ENCODE measurements around the gene NFKBIB. TPM values are rescaled to one million over a fixed set of nuclear protein-coding genes. Genes with fewer than 3 reads are reported as not detected.
A peak's percentile ranks its signal among the peaks of the same experiment; 100 is the strongest.

Gene NFKBIB
- total RNA-seq, 1 donor, result 12.7 TPM

DNA sequence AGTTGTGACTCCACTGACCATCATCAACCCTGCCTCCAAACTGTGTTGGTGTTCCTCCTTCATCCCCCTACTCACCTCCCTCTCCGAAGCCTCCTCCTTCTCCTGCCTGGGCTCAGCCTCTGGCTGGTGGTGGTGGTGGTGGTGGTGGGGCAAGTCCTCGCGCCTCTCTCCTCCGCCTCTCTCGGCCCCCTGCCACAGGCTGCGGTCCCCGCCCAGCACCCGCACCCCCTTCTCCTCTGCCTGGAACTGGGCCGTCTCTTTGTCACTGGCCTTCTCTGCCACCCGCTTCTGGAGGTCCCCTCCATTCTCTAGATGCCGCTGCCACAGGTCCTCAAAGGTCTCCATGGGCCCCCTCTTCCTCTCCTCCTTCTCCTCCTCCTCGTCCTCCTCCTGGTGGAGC is 10.7 kb downstream of the NFKBIB start:
- H3K27me3 ChIP-seq (ENCODE audit: insufficient read depth, low read length), result no peaks in the 10 kb centered on the region
- no peak overlapping the region for H2AFZ ChIP-seq (ENCODE audit: low read length)
- no peaks in the 10 kb centered on the region for H3K9me3 ChIP-seq (ENCODE audit: low read depth, low read length)
- DNase-seq (ENCODE audit: insufficient read length, low spot score, missing footprints), result peak; percentile 81
- H3K4me2 ChIP-seq (ENCODE audit: insufficient read depth, low read length), result no peak overlapping the region
- H3K4me1 ChIP-seq (ENCODE audit: insufficient read depth, low read length), result no peaks in the 10 kb centered on the region
- no peak overlapping the region for H3K27ac ChIP-seq (ENCODE audit: low read depth, low read length)
- H3K36me3 ChIP-seq (ENCODE audit: insufficient read depth, low read length), result no peaks in the 10 kb centered on the region
- no peaks in the 10 kb centered on the region for H3K79me2 ChIP-seq (ENCODE audit: insufficient read depth, low read length)
- H3K4me3 ChIP-seq (ENCODE audit: insufficient read depth, low read length), result no peak overlapping the region
- TF ChIP-seq, protein P1, sequence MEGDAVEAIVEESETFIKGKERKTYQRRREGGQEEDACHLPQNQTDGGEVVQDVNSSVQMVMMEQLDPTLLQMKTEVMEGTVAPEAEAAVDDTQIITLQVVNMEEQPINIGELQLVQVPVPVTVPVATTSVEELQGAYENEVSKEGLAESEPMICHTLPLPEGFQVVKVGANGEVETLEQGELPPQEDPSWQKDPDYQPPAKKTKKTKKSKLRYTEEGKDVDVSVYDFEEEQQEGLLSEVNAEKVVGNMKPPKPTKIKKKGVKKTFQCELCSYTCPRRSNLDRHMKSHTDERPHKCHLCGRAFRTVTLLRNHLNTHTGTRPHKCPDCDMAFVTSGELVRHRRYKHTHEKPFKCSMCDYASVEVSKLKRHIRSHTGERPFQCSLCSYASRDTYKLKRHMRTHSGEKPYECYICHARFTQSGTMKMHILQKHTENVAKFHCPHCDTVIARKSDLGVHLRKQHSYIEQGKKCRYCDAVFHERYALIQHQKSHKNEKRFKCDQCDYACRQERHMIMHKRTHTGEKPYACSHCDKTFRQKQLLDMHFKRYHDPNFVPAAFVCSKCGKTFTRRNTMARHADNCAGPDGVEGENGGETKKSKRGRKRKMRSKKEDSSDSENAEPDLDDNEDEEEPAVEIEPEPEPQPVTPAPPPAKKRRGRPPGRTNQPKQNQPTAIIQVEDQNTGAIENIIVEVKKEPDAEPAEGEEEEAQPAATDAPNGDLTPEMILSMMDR (IDR thresholded peaks at IDR 0.05; ENCODE audit: extremely low read depth, low read depth, low read length), result no peak
- no peaks in the 10 kb centered on the region for H4K20me1 ChIP-seq (ENCODE audit: insufficient read depth, low read length)

DNA sequence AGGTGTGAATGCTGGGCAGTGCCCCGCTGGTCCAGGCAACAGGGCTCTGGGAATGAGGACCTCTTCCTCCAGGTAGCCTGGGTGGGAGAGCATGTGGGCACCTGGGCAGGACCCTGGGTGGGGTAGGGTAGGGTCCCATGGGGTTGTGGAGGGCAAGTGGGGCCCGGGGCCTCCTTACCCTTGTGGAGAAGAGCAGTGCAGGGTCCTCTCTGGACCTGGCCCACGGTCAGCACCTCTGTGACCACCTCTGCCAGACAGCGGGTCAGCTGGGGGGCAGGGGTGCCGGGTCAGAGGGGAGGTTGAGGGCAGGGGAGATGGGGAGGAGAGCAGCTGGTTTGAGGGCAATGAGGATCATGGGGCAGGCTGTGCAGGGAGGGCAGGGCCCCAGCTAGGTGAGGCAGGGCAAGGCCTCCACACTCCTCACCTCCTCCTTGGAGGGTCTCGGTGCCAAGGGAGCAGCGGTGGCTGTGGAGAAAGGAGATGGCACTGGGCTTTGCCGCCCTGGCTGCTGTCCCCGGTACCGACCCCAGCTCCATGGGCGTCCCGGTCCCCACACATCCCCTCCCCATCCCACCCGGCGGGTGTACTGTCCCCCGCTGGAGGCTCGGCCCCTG is 11.7 kb downstream of the NFKBIB start:
- Histone ChIP-seq H3K36me3 (ENCODE audit: insufficient read depth, low read length) (no peaks in the 10 kb centered on the region), H3K27me3 (ENCODE audit: insufficient read depth, low read length) (no peaks in the 10 kb centered on the region), H3K4me3 (ENCODE audit: insufficient read depth, low read length) (no peak overlapping the region), H3K4me2 (ENCODE audit: insufficient read depth, low read length) (no peak overlapping the region), H2AFZ (ENCODE audit: low read length) (no peak overlapping the region), H3K79me2 (ENCODE audit: insufficient read depth, low read length) (no peaks in the 10 kb centered on the region), H3K9me3 (ENCODE audit: low read depth, low read length) (no peaks in the 10 kb centered on the region), H3K4me1 (ENCODE audit: insufficient read depth, low read length) (no peaks in the 10 kb centered on the region), H4K20me1 (ENCODE audit: insufficient read depth, low read length) (no peaks in the 10 kb centered on the region), H3K27ac (ENCODE audit: low read depth, low read length) (no peak overlapping the region)
- TF ChIP-seq, protein P1 (IDR thresholded peaks at IDR 0.05; ENCODE audit: extremely low read depth, low read depth, low read length), result no peak
- peak; percentile 77 for DNase-seq (ENCODE audit: insufficient read length, low spot score, missing footprints)

DNA sequence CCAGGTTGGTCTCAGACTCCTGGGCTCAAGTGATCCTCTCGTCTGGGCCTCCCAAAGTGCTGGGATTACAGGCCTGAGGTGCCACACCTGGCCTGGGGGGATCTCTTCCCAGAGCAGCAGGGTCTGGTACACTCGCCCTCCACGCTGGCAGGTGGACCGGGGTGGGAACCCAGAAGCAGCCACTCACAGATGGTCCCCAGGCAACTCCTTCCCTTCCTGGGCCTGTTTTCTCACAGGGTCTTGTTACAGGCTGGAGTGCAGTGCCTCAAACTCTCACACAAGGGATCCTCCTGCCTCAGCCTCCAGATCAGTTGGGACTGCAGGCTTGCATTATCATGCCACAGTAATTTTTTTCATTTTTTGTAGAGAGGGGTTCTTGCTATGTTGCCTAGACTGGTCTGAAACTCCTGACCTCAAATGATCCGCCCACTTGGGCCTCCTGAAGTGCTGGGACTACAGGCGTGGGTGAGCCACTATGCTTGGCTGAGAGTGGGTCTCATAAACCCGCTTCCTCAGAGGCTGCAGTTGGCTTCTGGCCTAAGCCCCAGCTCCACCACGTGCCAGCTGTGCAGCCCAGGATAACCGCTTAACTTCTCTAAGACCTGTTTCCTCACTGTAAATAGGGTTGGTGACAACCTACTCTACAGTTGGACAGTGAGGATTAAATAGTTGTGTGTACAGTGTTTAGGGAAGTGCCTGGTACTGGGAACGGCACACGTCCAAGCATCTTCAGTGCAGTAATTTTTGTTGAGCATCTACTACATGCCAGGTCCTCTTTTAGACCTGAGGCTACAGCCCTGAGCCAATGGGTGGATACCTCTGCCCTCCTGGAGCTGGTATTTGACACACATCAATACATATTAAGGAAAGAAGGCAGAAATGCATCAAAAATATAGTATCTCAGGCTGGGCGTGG is 13.1 kb downstream of the NFKBIB start:
- no peak overlapping the region for H3K4me3 ChIP-seq (ENCODE audit: insufficient read depth, low read length)
- no peaks in the 10 kb centered on the region for H3K27me3 ChIP-seq (ENCODE audit: insufficient read depth, low read length)
- H3K4me1 ChIP-seq (ENCODE audit: insufficient read depth, low read length), result no peaks in the 10 kb centered on the region
- H3K9me3 ChIP-seq (ENCODE audit: low read depth, low read length), result no peaks in the 10 kb centered on the region
- no peak overlapping the region for H2AFZ ChIP-seq (ENCODE audit: low read length)
- no peaks in the 10 kb centered on the region for H3K79me2 ChIP-seq (ENCODE audit: insufficient read depth, low read length)
- H3K36me3 ChIP-seq (ENCODE audit: insufficient read depth, low read length), result no peaks in the 10 kb centered on the region
- no peak overlapping the region for H3K27ac ChIP-seq (ENCODE audit: low read depth, low read length)
- TF ChIP-seq, protein P1 (IDR thresholded peaks at IDR 0.05; ENCODE audit: extremely low read depth, low read depth, low read length), result no peak
- peak; percentile 85 for DNase-seq (ENCODE audit: insufficient read length, low spot score, missing footprints)
- no peak overlapping the region for H3K4me2 ChIP-seq (ENCODE audit: insufficient read depth, low read length)
- H4K20me1 ChIP-seq (ENCODE audit: insufficient read depth, low read length), result no peaks in the 10 kb centered on the region

DNA sequence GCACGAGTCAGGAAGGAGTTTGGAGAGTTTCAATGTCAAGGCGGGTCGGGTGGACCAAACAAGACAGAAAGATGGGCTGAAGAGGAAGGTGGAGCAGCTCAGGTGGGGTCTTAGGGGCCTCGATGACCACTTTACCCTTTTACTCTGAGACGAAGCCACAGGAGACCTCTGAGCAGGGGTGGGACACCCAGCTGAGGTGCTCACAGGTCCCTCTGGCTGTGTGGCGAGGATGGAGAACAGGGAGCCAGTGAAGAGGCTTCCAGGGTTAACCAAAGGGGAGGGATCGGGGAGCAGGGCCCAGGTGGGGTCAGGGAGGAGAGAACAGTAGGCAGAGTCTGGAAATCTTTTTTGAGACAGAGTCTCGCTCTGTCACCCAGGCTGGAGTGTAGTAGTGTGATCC is 14.2 kb downstream of the NFKBIB start:
- H4K20me1 ChIP-seq (ENCODE audit: insufficient read depth, low read length), result no peaks in the 10 kb centered on the region
- DNase-seq (ENCODE audit: insufficient read length, low spot score, missing footprints), result no peak
- TF ChIP-seq, protein P1 (IDR thresholded peaks at IDR 0.05; ENCODE audit: extremely low read depth, low read depth, low read length), result no peak
- H3K36me3 ChIP-seq (ENCODE audit: insufficient read depth, low read length), result no peaks in the 10 kb centered on the region
- H3K4me3 ChIP-seq (ENCODE audit: insufficient read depth, low read length), result no peak overlapping the region
- H2AFZ ChIP-seq (ENCODE audit: low read length), result no peak overlapping the region
- H3K4me2 ChIP-seq (ENCODE audit: insufficient read depth, low read length), result no peak overlapping the region
- H3K79me2 ChIP-seq (ENCODE audit: insufficient read depth, low read length), result no peaks in the 10 kb centered on the region
- no peaks in the 10 kb centered on the region for H3K9me3 ChIP-seq (ENCODE audit: low read depth, low read length)
- no peak overlapping the region for H3K27ac ChIP-seq (ENCODE audit: low read depth, low read length)
- H3K4me1 ChIP-seq (ENCODE audit: insufficient read depth, low read length), result no peaks in the 10 kb centered on the region
- no peaks in the 10 kb centered on the region for H3K27me3 ChIP-seq (ENCODE audit: insufficient read depth, low read length)

Data from osteoblast (primary cell).